Activated T-cell treated with anti-CD3 and anti-CD28 coated beads, Interleukin-2, amount 50 U/mL, for 24 hours (primary cell): ENCODE data around the gene TEKT4.
A peak's percentile ranks its signal among the peaks of the same experiment; 100 is the strongest.
"Not testable (repeated sequence)": the region's sequence is repeated elsewhere in the genome, so short reads cannot be mapped to it uniquely, and the experiment has no call there.

ENCODE experiments used
- DNase-seq: peaks from one replicate; pipeline ENCODE4 v3.0.0-alpha.2; 2020
- H3K27ac Mint-ChIP-seq: 2 replicates; pipeline ENCODE4 v1.8.0; 2020; ENCODE audit warnings: mild to moderate bottlenecking, mixed read lengths
- H3K27me3 Mint-ChIP-seq: 2 replicates; pipeline ENCODE4 v1.8.0; 2020; ENCODE audit warnings: mixed read lengths
- H3K36me3 Mint-ChIP-seq: 2 replicates; pipeline ENCODE4 v1.8.0; 2020; ENCODE audit warnings: low read depth, mixed read lengths
- H3K4me1 Mint-ChIP-seq: 2 replicates; pipeline ENCODE4 v1.8.0; 2020; ENCODE audit warnings: low read depth, mixed read lengths
- H3K4me3 Mint-ChIP-seq: 2 replicates; pipeline ENCODE4 v1.8.0; 2020; ENCODE audit warnings: mild to moderate bottlenecking, moderate library complexity, mixed read lengths
- H3K9me3 Mint-ChIP-seq: 2 replicates; pipeline ENCODE4 v1.8.0; 2020; ENCODE audit warnings: mixed read lengths

TEKT4 gene, protein sequence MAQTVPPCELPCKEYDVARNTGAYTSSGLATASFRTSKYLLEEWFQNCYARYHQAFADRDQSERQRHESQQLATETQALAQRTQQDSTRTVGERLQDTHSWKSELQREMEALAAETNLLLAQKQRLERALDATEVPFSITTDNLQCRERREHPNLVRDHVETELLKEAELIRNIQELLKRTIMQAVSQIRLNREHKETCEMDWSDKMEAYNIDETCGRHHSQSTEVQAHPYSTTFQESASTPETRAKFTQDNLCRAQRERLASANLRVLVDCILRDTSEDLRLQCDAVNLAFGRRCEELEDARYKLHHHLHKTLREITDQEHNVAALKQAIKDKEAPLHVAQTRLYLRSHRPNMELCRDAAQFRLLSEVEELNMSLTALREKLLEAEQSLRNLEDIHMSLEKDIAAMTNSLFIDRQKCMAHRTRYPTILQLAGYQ

DNA sequence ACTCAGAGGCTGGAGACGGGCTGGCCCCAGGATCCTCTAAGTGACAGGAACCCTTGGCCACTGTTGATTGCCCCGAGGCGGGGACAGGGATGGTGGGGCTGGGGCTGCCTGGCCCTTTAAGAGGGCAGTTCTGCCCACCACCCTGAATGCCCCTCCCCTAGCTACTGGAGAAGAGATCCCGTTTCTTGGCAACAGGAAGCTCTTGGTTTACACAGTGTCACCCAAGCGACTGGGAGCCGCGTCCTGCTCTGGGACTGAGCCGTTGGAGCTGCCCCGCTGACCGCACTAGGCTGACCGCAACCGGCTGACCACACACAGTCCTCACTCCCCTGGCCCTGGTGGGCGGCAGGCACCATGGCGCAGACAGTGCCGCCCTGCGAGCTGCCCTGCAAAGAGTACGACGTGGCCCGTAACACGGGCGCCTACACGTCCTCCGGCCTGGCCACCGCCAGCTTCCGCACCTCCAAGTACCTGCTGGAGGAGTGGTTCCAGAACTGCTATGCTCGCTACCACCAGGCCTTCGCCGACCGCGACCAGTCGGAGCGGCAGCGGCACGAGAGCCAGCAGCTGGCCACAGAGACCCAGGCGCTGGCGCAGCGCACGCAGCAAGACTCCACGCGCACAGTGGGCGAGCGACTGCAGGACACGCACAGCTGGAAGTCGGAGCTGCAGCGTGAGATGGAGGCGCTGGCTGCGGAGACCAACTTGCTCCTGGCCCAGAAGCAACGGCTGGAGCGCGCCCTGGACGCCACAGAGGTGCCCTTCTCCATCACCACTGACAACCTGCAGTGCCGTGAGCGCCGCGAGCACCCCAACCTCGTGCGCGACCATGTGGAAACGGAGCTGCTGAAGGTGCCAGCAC, at the start of gene TEKT4:
Gene TEKT4 (plus strand): TSS at position 205 of the 862 bp plus-strand sequence. CDS start 150 bp downstream, at position 355.
- no peak for DNase-seq
- Mint-ChIP-seq H3K9me3 (no peaks in the 10 kb centered on the region), H3K4me1 (no peaks in the 10 kb centered on the region), H3K27me3 (peaks cover 32% of the 10 kb centered on the region), H3K27ac (no peak within 1 kb of the TSS), H3K4me3 (no peak within 1 kb of the TSS), H3K36me3 (no peaks in the 10 kb centered on the region)

DNA sequence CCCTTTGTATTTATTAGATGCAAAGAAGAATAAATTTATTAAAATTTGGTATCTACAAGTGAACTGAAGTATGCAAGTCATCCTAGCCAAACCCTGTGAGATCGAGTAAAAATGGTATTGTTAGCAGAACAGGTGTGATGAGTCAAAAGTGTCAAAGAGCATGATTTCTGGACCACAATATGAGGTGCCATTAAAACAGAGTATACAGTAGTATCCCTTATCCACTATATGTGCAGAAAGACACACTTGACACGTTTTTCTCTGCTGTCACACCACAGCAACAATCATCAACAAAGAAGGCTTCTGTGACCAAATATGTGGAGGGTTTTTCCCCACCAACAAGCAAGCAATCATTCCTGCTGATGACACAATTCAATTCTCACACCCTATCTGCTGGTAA, 32.0 kb upstream of the TEKT4 start:
- H3K27ac Mint-ChIP-seq, H3K36me3 Mint-ChIP-seq, H3K4me1 Mint-ChIP-seq, H3K9me3 Mint-ChIP-seq, H3K4me3 Mint-ChIP-seq, DNase-seq: not testable (repeated sequence)
- H3K27me3 Mint-ChIP-seq = peaks cover 15% of the 10 kb centered on the region

DNA sequence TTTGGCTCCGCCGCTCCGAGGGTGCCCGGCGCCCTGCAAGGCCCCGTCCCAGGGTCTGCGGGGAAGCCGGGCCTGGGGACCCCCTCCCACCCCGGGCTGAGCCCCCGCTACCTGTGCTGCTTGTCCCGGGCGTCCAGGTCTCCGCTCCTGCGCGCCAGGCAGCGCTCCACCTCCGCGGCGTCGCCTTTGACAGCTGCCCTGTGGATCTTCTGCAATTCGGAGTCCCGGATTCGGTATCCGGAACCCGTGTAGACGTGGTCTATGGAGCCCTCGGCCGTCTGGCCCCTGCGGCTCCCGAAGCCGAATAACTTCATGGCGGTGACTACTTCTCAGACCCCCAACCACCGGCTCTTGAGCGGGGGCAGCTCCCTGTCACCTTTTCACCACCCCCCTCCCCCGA, 14.4 kb upstream of the TEKT4 start:
- H3K4me3 Mint-ChIP-seq = peak overlapping the region; percentile 67
- H3K4me1 Mint-ChIP-seq, H3K27ac Mint-ChIP-seq, DNase-seq, H3K9me3 Mint-ChIP-seq, H3K36me3 Mint-ChIP-seq: not testable (repeated sequence)
- peaks cover 38% of the 10 kb centered on the region for H3K27me3 Mint-ChIP-seq

DNA sequence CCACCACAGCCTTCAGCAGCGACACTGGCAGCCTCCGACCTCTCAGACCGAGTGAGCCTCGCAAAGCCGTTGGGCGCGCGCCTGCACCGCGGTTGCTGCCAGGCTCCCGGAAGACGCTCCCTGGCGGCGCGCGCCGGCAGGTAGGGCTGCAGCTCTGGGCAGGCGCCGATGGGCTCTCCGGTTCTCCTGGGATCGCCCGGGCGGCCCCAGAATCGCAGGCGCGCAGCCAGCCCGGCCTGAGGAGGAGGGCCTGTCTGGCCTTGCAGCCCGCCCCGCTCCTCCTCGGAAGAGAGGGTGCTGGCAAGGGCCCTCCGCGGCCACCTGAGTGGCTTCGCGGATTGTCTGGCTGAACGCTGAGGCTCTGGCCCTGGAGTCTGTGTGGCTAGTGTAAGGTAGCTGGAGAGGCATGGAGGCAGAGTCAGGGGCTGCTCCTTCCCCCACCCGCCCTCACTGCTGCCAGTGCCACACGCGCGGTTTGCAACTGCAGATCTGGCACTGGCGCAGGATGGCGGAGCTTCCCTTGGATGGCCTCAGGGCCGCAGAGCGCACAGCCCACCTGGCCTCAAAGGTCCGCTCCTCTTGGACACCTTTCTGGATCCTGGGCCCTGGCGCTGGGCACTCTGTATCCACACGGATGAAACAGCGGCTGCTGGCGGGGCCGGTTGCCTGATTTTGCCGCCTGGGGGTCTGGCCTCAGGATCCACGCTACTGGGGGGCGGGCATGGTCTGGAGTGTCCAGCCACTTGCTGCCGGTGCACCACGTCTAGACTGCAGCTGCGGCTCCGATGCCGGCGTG, 13.7 kb upstream of the TEKT4 start:
- Mint-ChIP-seq H3K27me3 (peaks cover 45% of the 10 kb centered on the region), H3K4me3 (peak overlapping the region; percentile 67)
- H3K36me3 Mint-ChIP-seq, H3K4me1 Mint-ChIP-seq, H3K27ac Mint-ChIP-seq, H3K9me3 Mint-ChIP-seq: not testable (repeated sequence)
- peak; percentile 29 for DNase-seq

DNA sequence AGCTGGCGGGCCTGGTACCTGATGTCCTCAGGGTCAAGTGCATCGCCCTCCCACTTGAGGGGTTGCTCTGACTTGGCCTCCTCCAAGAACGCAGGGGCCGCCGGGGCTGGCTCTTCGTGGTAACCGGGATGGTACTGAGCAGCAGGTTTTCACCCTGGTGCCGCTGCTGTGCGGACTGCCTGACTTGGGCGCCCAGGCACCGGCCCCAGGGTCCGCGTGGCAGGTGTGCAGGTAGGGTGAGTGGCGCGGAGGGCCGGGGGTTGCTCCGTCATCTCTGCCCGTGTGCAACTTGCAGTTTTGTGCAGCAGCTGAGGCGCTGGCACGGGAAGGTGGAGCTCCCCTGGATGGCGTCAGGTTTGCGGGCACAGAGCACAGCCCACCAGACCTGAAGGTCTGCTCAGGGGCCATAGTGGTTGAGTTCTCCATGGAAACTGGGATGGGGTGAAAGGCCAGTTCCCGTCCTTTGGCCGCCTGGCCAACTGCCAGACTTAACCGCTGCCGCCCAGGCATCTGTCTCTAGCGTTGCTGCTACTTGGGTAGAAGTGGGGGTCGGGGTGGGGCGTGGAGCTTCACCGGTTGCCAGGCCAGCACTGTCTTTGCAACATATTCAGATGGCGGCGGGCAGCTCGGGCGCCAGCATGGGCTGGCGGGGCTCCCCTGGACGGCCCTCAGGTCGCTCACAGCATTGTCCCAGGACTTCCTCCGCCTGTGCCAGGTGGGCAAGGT, 12.9 kb upstream of the TEKT4 start:
- H3K4me1 Mint-ChIP-seq, H3K4me3 Mint-ChIP-seq, H3K9me3 Mint-ChIP-seq, H3K27ac Mint-ChIP-seq, DNase-seq, H3K36me3 Mint-ChIP-seq: not testable (repeated sequence)
- peaks cover 51% of the 10 kb centered on the region for H3K27me3 Mint-ChIP-seq

DNA sequence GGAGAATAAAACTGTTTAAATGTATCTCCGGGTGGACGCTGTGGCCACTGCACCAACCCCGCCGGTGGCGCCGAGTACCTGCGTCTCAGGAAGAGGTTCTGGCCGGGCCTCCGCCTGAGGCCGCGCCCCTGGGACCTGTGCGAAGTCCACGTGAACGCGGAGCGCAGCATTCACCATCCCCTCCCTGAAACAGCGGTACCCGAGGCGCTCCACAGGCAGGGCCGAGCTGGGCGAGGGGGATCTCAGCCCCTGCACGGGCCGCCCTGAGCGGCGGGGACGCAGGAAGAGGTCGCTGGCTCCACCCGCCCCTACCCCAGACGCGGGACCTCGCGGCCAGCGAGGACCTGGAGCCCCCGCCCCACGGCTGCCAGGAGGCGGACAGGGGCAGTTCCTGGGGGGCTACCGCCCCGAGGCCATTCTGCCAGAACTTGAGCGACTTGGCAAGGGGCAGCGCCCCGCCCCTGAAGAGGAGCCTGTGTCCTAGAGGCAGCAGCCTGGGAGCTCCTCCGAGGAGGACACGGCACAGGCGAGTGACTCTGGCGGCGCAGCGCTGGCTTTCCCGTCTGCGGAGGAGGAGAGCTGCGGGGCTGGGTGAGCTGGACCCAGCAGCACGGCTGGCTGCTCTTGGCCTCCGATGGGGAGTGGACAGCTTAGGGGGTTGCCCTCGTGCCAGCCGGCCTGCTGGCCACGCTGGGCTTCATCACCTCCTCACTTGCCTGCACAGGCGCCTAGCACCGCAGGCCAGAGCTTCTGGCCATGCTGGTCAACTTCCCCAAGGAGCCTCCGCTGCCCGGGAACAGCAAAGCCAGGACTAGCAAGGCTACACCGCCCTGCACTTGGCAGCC, 9.7 kb upstream of the TEKT4 start:
- Mint-ChIP-seq H3K4me1 (peaks cover 2% of the 10 kb centered on the region), H3K27me3 (peaks cover 61% of the 10 kb centered on the region), H3K9me3 (no peaks in the 10 kb centered on the region), H3K36me3 (no peaks in the 10 kb centered on the region), H3K4me3 (no peak overlapping the region), H3K27ac (no peak overlapping the region)
- no peak for DNase-seq

DNA sequence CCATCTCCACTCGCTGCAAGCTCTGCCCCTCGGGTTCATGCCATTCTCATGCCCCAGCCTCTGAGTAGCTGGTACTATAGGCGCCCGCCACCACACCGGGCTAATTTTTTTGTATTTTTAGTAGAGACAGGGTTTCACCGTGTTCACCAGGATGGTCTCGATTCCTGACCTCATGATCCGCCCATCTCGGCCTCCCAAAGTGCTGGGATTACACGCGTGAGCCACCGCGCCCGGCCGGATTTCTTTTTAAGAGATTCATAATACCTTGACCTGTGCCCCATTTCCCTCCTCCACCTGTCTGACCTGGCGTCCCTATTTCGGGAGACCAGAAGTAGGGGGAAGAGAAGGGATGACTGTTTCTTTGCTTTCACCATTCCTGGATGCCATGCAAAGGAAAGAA, 8.3 kb upstream of the TEKT4 start:
- not testable (repeated sequence) for H3K4me1 Mint-ChIP-seq, H3K9me3 Mint-ChIP-seq, DNase-seq, H3K4me3 Mint-ChIP-seq, H3K36me3 Mint-ChIP-seq, H3K27ac Mint-ChIP-seq
- peaks cover 55% of the 10 kb centered on the region for H3K27me3 Mint-ChIP-seq

DNA sequence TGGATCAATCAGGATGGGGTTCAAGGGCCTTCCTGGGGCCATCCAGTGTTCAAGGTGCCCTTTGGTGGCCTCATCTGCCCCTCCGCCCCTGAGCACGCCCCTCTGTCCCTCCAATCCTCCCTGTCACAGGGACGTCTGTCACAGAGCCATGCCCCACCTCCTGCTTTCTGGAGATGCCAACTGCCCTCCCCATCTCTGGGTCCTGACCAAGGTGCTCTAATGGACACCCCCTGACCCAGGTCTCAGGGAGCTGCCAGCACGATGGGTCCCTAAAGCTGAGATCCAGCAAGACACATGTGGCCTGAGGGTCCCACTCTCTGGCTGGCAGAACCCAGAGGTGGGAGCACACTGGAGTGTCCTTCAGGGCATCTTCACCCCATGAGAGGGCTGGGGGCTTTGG, 2.1 kb upstream of the TEKT4 start:
- no peak overlapping the region for H3K4me3 Mint-ChIP-seq
- H3K27ac Mint-ChIP-seq = no peak overlapping the region

DNA sequence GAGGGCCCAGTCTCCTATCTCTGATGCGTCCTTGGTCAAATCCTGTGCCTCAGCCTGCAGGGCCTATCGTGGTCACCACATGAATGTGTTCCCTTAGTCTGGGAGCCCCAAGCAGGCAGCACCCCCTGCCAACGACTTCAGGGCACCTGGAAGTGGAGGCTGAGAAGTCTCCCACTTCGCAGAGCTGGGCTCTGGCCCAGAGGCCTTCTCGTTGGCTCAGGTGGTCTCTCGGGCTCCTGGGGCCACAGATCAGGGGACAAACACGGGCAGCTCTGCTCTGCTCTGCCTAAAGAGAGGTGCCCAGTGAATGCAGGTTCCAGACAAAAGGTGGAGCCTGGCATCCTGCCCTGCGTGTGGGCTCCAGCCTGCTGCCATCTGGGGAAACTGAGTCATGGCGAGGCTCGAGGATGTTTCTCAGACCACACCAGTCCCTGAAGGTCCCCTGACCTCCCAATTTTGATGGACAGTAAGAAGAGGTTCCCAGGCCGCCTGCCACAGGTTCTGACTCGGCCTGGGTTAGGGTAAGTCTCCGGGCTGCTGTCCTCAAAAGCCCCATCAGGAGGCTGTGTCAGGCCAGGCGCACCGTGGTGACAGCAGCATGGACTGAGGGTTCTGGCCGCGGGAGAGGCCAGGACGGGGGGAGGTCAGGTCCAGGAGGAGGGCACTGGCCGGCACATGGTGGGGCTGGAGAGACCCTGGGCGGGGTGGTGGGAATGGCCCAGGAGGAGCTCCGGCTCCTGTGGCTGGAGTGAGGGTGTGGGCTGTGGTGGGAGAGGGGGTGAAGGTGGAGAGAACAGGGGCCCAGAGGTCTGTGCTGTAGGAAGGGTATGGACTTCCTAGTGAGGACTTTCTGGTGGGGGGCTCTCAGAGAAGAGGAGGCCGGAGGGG, 1.4 kb upstream of the TEKT4 start:
- Mint-ChIP-seq H3K27ac (no peak overlapping the region), H3K4me3 (no peak overlapping the region), H3K27me3 (peaks cover 32% of the 10 kb centered on the region), H3K9me3 (no peaks in the 10 kb centered on the region), H3K36me3 (no peaks in the 10 kb centered on the region), H3K4me1 (no peaks in the 10 kb centered on the region)
- DNase-seq = no peak

More for the DNA sequence above, 2.1 kb upstream of the TEKT4 start:
- Mint-ChIP-seq H3K9me3 (no peaks in the 10 kb centered on the region), H3K36me3 (no peaks in the 10 kb centered on the region), H3K4me1 (no peaks in the 10 kb centered on the region), H3K27me3 (peaks cover 36% of the 10 kb centered on the region)
- no peak for DNase-seq

DNA sequence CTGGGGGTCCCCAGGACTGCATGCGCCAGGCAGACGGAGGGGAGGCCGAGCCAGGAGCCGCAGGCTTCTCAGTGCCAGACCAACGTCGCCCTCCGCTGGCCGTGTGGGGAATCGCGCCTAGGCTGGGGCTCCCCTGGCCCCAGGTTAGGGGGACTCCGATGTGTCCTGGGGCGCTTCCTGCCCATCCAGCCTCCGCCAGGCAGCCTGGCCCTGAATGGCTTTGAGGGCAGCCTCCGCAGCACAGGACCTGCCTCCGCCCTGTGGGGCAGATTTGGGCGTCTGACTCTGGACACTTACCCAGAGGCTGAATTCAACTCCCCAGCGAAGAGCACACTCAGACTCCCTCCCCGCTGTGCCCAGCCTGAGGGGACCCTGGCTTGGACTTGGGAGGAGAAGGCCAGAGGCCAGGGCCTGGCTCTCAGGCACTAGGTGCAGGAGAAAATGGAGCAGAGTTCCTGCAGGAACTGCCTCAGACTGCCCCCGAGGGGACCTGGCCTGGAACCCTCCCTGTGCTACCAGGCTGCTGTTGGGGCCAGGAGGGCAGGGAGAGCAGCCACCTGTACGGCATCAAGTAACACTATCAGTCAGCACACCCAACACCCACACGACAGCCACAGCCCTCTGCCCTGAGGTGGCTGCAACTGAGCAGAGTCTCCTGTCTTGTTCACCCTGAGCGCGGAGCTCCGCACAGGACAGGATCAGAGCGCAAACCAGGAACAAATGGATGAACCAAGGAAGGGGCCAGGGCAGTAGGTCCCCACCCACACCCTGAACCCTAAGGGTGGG, 597 bp upstream of the TEKT4 start:
- peak; percentile 37 for DNase-seq
- Mint-ChIP-seq H3K27me3 (peaks cover 32% of the 10 kb centered on the region), H3K9me3 (no peaks in the 10 kb centered on the region), H3K27ac (no peak overlapping the region), H3K4me1 (no peaks in the 10 kb centered on the region), H3K36me3 (no peaks in the 10 kb centered on the region), H3K4me3 (no peak overlapping the region)

DNA sequence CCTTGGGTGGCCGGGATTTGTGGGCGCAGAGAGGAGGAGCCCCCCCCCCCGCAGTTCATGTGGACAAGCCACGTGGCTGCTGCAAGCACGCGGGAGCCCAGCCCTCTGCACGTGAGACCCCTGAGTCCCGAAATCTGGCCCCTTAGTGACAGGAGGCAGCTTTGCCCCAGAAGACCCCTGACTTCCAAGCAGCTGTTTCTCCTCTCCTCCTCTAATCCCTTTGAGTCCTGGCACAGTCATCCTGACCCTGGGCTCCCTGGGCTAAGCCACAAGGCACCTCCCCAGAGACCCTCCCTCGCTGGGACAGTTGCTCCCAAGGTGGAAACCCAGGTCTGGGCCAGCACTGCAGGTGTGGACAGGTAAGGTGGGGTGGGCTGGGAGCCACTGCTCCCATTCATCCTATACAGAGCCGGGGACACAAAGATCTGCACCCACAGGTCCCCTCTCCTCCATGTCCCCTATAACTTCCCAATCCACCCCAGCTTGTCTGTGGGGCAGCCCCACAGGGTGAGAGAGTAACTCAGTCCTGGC, 923 bp downstream of the TEKT4 start:
- no peaks in the 10 kb centered on the region for H3K4me1 Mint-ChIP-seq

More for the DNA sequence above, 923 bp downstream of the TEKT4 start:
- Mint-ChIP-seq H3K27ac (no peak overlapping the region), H3K9me3 (no peaks in the 10 kb centered on the region), H3K4me3 (no peak overlapping the region), H3K27me3 (peaks cover 32% of the 10 kb centered on the region), H3K36me3 (no peaks in the 10 kb centered on the region)
- DNase-seq = no peak
